HCT116 (cell line): ENCODE data around the gene HEXA. TPM values are rescaled to one million over a fixed set of nuclear protein-coding genes. Genes with fewer than 3 reads are reported as not detected.

Experiments used
- ATAC-seq: fragments of 200-7000 bp; cut with Tn5 transposase; 2 replicates; pipeline ENCODE4 v1.9.1; 2020; ENCODE audit warnings: mild to moderate bottlenecking, moderate library complexity
- BruUV-seq: library from RNA; stranded (reverse); fragments of 400-500 nt; replicated peaks from 2 replicates; lab custom pipeline; 2021; lab: Mats Ljungman, UMichigan
- CTCF ChIA-PET: fragments of 300-600 bp; sonication (Branson Sonifier 250); formaldehyde crosslinking; loops from one replicate; lab custom pipeline; 2021; ENCODE audit warnings: antibody characterized with exemption; lab: Charles Lee
- POLR2A ChIA-PET: fragments of 300-600, 350-600 bp; sonication (Branson Sonifier 250); formaldehyde crosslinking; loops from one replicate; lab custom pipeline; 2021; ENCODE audit warnings: antibody characterized with exemption; lab: Charles Lee
- RAD21 ChIA-PET, 2 experiments: fragments of 300-600 bp; sonication (Branson Sonifier 250); formaldehyde crosslinking; loops; one replicate each; lab custom pipeline; 2023; ENCODE audit warnings: low total read pairs in 2 of 2; ENCODE audit not compliant: uncharacterized antibody in 2 of 2, unreplicated experiment in 2 of 2, low non-redundant PET in 1 of 2; lab: Charles Lee
- DNase-seq: peaks from one replicate; pipeline ENCODE4 v3.0.0-alpha.2; 2010; ENCODE audit warnings: low read depth, low spot score
- H2AFZ ChIP-seq: fragments of 200-600 bp; shearing (Covaris generic), sonication (generic); 2 replicates; pipeline ENCODE4 v1.6.1; 2017; ENCODE audit warnings: low read depth, mixed run types, mixed read lengths, antibody characterized with exemption, low read length; ENCODE audit not compliant: poor library complexity, severe bottlenecking
- H3K27ac ChIP-seq: 2 replicates; pipeline ENCODE4 v1.5.1; 2012; ENCODE audit warnings: low read depth, low read length
- H3K27me3 ChIP-seq: fragments of 200-600 bp; sonication (generic); 2 replicates; pipeline ENCODE4 v1.6.1; 2016; ENCODE audit warnings: mixed run types, low read length, mixed read lengths; ENCODE audit not compliant: insufficient read depth
- H3K36me3 ChIP-seq, 2 experiments: fragments of 200-500 bp in 1 of 2; fragments of 200-600 bp in 1 of 2; sonication (Bioruptor generic) in 1 of 2; sonication (generic) in 1 of 2; 2 replicates each; pipeline versions ENCODE4 v1.5.1 to v1.6.1; 2014 to 2016; ENCODE audit warnings: low read length in 2 of 2, inconsistent platforms in 1 of 2, mixed read lengths in 1 of 2, mixed run types in 1 of 2; ENCODE audit not compliant: insufficient read depth in 2 of 2, control insufficient read depth in 1 of 2
- H3K4me1 ChIP-seq, 2 experiments: fragments of 200-600 bp in 1 of 2; sonication (generic) in 1 of 2; 2 replicates each; pipeline versions ENCODE4 v1.5.1 to v1.6.1; 2012 to 2017; ENCODE audit warnings: low read length in 2 of 2, inconsistent platforms in 1 of 2, mild to moderate bottlenecking in 1 of 2, mixed read lengths in 1 of 2, mixed run types in 1 of 2, moderate library complexity in 1 of 2; ENCODE audit not compliant: insufficient read depth in 2 of 2, control insufficient read depth in 1 of 2
- H3K4me2 ChIP-seq: fragments of 200-600 bp; sonication (generic); 2 replicates; pipeline ENCODE4 v1.6.1; 2017; ENCODE audit warnings: mixed run types, low read length, mixed read lengths
- H3K4me3 ChIP-seq, 2 experiments: fragments of 200-600 bp in 1 of 2; sonication (generic) in 1 of 2; replicated peaks in 1 of 2; 2 replicates each; pipeline ENCODE4 v1.5.1; 2011 to 2016; ENCODE audit warnings: low read length in 2 of 2, control low read depth in 1 of 2, low read depth in 1 of 2, mild to moderate bottlenecking in 1 of 2, mixed read lengths in 1 of 2, mixed run types in 1 of 2
- H3K79me2 ChIP-seq: fragments of 200-600 bp; sonication (generic); 2 replicates; pipeline ENCODE4 v1.6.1; 2017; ENCODE audit warnings: mild to moderate bottlenecking, mixed run types, low read length, moderate library complexity, mixed read lengths; ENCODE audit not compliant: insufficient read depth
- H3K9ac ChIP-seq: fragments of 200-600 bp; sonication (generic); 2 replicates; pipeline ENCODE4 v1.6.1; 2016; ENCODE audit warnings: low read length, mixed read lengths
- H3K9me2 ChIP-seq: fragments of 200-600 bp; sonication (generic), shearing (Covaris generic); 2 replicates; pipeline ENCODE4 v1.6.1; 2017; ENCODE audit warnings: mixed run types, mild to moderate bottlenecking, moderate library complexity; ENCODE audit not compliant: insufficient read depth
- H3K9me3 ChIP-seq, 2 experiments: fragments of 200-500 bp in 1 of 2; fragments of 200-600 bp in 1 of 2; sonication (Bioruptor generic) in 1 of 2; sonication (generic) in 1 of 2; 2 replicates each; pipeline ENCODE4 v1.6.1; 2014 to 2017; ENCODE audit warnings: low read length in 2 of 2, mixed read lengths in 2 of 2, inconsistent platforms in 1 of 2, low read depth in 1 of 2, mild to moderate bottlenecking in 1 of 2, mixed run types in 1 of 2, moderate library complexity in 1 of 2; ENCODE audit not compliant: control insufficient read depth in 1 of 2, insufficient read depth in 1 of 2
- H4K20me1 ChIP-seq: fragments of 200-600 bp; sonication (generic), shearing (Covaris generic); 2 replicates; pipeline ENCODE4 v1.6.1; 2017; ENCODE audit warnings: mixed run types, mild to moderate bottlenecking, moderate library complexity; ENCODE audit not compliant: insufficient read depth
- CBX3 ChIP-seq: IDR thresholded peaks from 2 replicates; pipeline ENCODE4 v1.6.1; 2012; ENCODE audit warnings: low read depth
- EGR1 ChIP-seq: IDR thresholded peaks from 2 replicates; pipeline ENCODE4 v1.6.1; 2012; ENCODE audit warnings: low read depth
- ELF1 ChIP-seq: IDR thresholded peaks from 2 replicates; pipeline ENCODE4 v1.6.1; 2012; ENCODE audit warnings: low read depth, borderline replicate concordance
- EZH2phosphoT487 ChIP-seq: fragments of 200-600 bp; IDR thresholded peaks from 2 replicates; pipeline ENCODE4 v1.6.1; 2018; ENCODE audit warnings: antibody characterized with exemption, borderline replicate concordance
- FOSL1 ChIP-seq: IDR thresholded peaks from 2 replicates; pipeline ENCODE4 v1.6.1; 2012; ENCODE audit warnings: low read depth
- POLR2A ChIP-seq: IDR thresholded peaks from 2 replicates; pipeline ENCODE4 v1.7.0; 2011; ENCODE audit warnings: borderline replicate concordance; ENCODE audit not compliant: insufficient read depth, insufficient read length; ENCODE audit errors: extremely low read depth
- POLR2AphosphoS5 ChIP-seq: IDR thresholded peaks from 2 replicates; pipeline ENCODE4 v1.6.1; 2011; ENCODE audit warnings: mild to moderate bottlenecking, low read depth, low read length, moderate library complexity
- SP1 ChIP-seq: IDR thresholded peaks from 2 replicates; pipeline ENCODE4 v1.6.1; 2012; ENCODE audit warnings: low read depth
- ZFX ChIP-seq: fragments of 450-650 bp; IDR thresholded peaks from 2 replicates; pipeline ENCODE4 v1.6.1; 2017
- ZNF274 ChIP-seq: fragments of 200-500 bp; sonication (Bioruptor generic); IDR thresholded peaks from 2 replicates; pipeline ENCODE4 v1.6.1; 2014; ENCODE audit warnings: mild to moderate bottlenecking, low read depth, low read length, inconsistent platforms
- intact Hi-C: fragments of 100-400 bp; cut with micrococcal nuclease; formaldehyde crosslinking; loops from 2 replicates; pipeline ENCODE4 v1.10.0; 2022
- total RNA-seq: library from RNA; stranded (reverse); gene quantifications from one replicate; pipeline ENCODE4 v1.2.1, GENCODE V29; 2021; ENCODE audit not compliant: unreplicated experiment
- TF ChIP-seq, protein P1 (sequence below): IDR thresholded peaks from 2 replicates; pipeline ENCODE4 v1.6.1; 2012
- TF ChIP-seq, protein P2 (sequence below): IDR thresholded peaks from 2 replicates; pipeline ENCODE4 v1.6.1; 2012

HEXA gene
- total RNA-seq, 1 experiment from 2014 or later, result 57.1 TPM

DNA sequence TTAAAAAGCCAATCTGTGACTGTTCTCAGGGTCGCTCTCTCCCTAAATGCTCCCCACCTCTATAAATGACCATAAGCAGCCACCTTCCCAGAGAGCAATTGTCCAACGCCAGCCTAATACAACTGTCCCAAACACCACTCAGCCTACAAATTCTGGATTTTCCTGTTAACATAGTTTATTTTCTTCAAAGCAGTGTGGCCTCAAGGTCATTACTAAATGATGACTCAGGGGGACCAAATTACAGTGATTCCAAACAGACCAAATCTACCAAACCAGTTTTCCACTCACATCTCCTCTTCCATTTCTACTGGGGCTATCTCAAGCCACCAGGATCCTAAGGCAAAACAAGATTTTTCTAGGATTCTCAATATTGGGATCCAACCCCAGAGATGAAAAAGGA is 22.5 kb downstream of the HEXA start:
- Histone ChIP-seq H4K20me1 (no peaks in the 10 kb centered on the region), H3K4me3 (no peak overlapping the region), H3K4me1 (no peaks in the 10 kb centered on the region; a peak in 1 of 4 replicates), H3K9me2 (no peaks in the 10 kb centered on the region), H3K9ac (no peak overlapping the region), H2AFZ (no peak overlapping the region), H3K79me2 (0 out of 2 replicates have a peak, but pooled peaks cover 4% of the 10 kb centered on the region), H3K36me3 (peaks cover 0 to 3% of the 10 kb centered on the region in 2 experiments; a peak in 2 of 4 replicates), H3K27me3 (no peaks in the 10 kb centered on the region), H3K4me2 (no peak overlapping the region), H3K9me3 (no peaks in the 10 kb centered on the region), H3K27ac (no peak overlapping the region)
- ChIA-PET CTCF (no interaction called here), POLR2A (no interaction called here), RAD21 (no interaction called here)
- TF ChIP-seq EZH2phosphoT487, result no peak
- no peak for TF ChIP-seq ZNF274
- TF ChIP-seq, protein P1, sequence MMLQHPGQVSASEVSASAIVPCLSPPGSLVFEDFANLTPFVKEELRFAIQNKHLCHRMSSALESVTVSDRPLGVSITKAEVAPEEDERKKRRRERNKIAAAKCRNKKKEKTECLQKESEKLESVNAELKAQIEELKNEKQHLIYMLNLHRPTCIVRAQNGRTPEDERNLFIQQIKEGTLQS, result no peak
- TF ChIP-seq POLR2A, result no peak
- TF ChIP-seq, protein P2, sequence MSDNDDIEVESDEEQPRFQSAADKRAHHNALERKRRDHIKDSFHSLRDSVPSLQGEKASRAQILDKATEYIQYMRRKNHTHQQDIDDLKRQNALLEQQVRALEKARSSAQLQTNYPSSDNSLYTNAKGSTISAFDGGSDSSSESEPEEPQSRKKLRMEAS, result no peak
- no peak for TF ChIP-seq ZFX
- no peak for TF ChIP-seq ELF1
- no peak for TF ChIP-seq CBX3
- TF ChIP-seq EGR1, result no peak
- DNase-seq (no peak), ATAC-seq (no peak)
- no TSS peak for BruUV-seq
- intact Hi-C loops, result no loop called here

DNA sequence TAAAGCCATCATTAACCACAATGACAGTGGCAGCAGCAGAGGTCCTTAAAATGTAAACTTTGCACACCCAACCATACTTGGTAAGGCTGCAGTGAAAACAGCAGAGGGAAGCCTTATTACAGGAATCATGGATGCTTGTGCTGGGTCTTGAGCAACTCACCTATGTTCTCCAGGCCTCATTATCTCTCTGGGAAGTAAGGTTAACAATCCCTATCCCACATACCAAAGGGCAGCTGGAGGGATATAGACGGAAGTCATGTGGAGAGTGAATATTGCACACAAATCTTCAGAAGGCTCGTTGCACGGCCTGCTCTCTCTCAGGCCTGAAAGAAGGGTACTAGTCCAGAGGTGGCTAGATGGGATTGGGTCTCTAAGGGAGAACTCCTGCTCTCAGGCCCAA is 30.0 kb downstream of the HEXA start:
- no peak overlapping the region for H3K4me2 ChIP-seq
- H4K20me1 ChIP-seq, result no peaks in the 10 kb centered on the region
- no TSS peak for BruUV-seq
- ChIA-PET POLR2A (no interaction called here), CTCF (no interaction called here), RAD21 (no interaction called here)
- H3K79me2 ChIP-seq, result no peaks in the 10 kb centered on the region
- H3K9ac ChIP-seq, result no peak overlapping the region
- intact Hi-C loops, result no loop called here
- no peak overlapping the region for H3K4me3 ChIP-seq
- no peaks in the 10 kb centered on the region for H3K27me3 ChIP-seq
- no peak overlapping the region for H2AFZ ChIP-seq
- DNase-seq (no peak), ATAC-seq (no peak)
- peaks cover 4 to 9% of the 10 kb centered on the region in 2 experiments; a peak in 3 of 4 replicates for H3K36me3 ChIP-seq
- H3K9me2 ChIP-seq, result no peaks in the 10 kb centered on the region
- H3K27ac ChIP-seq, result no peak overlapping the region
- peaks cover 0 to 3% of the 10 kb centered on the region in 2 experiments; a peak in 1 of 4 replicates for H3K4me1 ChIP-seq
- TF ChIP-seq EGR1, result no peak
- TF ChIP-seq POLR2AphosphoS5, result no peak
- TF ChIP-seq SP1, result no peak
- TF ChIP-seq FOSL1, result no peak
- TF ChIP-seq, protein P1, result no peak
- H3K9me3 ChIP-seq, result no peaks in the 10 kb centered on the region
